Measurements from ENCODE around the gene TSFM. TPM values are rescaled to one million over a fixed set of nuclear protein-coding genes. Genes with fewer than 3 reads are reported as not detected.
A peak's percentile ranks its signal among the peaks of the same experiment; 100 is the strongest.

Gene TSFM
- polyA plus RNA-seq, 3 donors: 4.5 to 22.6 (median 21.8) TPM

DNA sequence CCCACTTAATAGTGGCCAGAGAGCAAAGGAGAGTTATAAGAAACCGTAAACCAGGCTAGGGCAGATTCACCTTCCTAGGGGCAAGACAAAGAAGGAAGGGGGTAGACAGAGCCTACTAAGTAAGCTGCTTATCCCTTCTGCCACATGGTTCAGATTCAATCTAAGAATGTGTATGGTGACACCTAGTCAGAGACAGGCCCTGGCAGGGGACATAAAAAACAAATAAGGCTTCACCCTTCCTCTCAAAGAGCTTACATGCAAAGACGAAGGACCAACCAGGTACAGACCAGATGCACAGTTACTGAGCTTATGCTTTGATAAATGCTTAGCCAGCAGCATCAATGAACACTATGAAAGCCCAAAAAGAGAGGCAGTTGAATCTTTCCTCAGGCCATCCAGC lies 20.1 kb upstream of the TSFM start:
- Mint-ChIP-seq H3K4me3 (no peak overlapping the region), H3K27me3 (ENCODE audit: low read depth in 3 of 3) (peaks cover 45 to 47% (median 46%) of the 10 kb centered on the region in 3 donors), H3K27ac (no peak overlapping the region), H3K9me3 (peaks cover 0 to 18% (median 6%) of the 10 kb centered on the region in 7 donors), H3K36me3 (peaks cover 14% of the 10 kb centered on the region in 2 donors), H3K4me1 (peaks cover 29% of the 10 kb centered on the region)
- H3K4me2 ChIP-seq (replicated peaks; ENCODE audit: extremely low read depth, low read length, poor library complexity, severe bottlenecking): no peak overlapping the region
- H3K79me2 ChIP-seq (ENCODE audit: insufficient read depth, low read length): no peaks in the 10 kb centered on the region
- H2AFZ ChIP-seq (ENCODE audit: insufficient read depth, low read depth, low read length, poor library complexity, severe bottlenecking): no peak overlapping the region
- H4K20me1 ChIP-seq (ENCODE audit: insufficient read depth, low read length): no peaks in the 10 kb centered on the region
- intact Hi-C loops (cut with micrococcal nuclease): no loop called here
- DNase-seq: no peak
- H3K4me3 ChIP-seq (replicated peaks in 1 of 3; ENCODE audit: low read depth in 2 of 3, low read length in 3 of 3): no peak overlapping the region
- H3K9me3 ChIP-seq (replicated peaks in 1 of 2; ENCODE audit: control insufficient read depth in 1 of 2, insufficient read depth in 1 of 2, low read length in 2 of 2): peaks cover 0 to 12% of the 10 kb centered on the region in 2 donors
- no peak overlapping the region for H3K27ac ChIP-seq (ENCODE audit: low read depth in 1 of 2, low read length in 2 of 2)
- WGBS (ENCODE audit: insufficient coverage): 92% methylated on average over 2 of the region's 2 CpGs
- peaks cover 28 to 29% of the 10 kb centered on the region in 2 donors for H3K4me1 ChIP-seq (ENCODE audit: control insufficient read depth in 1 of 2, insufficient read depth in 2 of 2, low read length in 2 of 2)
- TF ChIP-seq CTCF (IDR thresholded peaks at IDR 0.05): no peak
- H3K27me3 ChIP-seq (ENCODE audit: control insufficient read depth in 2 of 2, insufficient read depth in 2 of 2, low read length in 2 of 2): peaks cover 36 to 48% of the 10 kb centered on the region in 2 donors
- no peak overlapping the region for H3K9ac ChIP-seq (ENCODE audit: insufficient read depth, low read length, poor library complexity, severe bottlenecking)
- peaks cover 6 to 14% of the 10 kb centered on the region in 2 donors for H3K36me3 ChIP-seq (replicated peaks in 1 of 2; ENCODE audit: control insufficient read depth in 1 of 2, insufficient read depth in 2 of 2, low read length in 2 of 2)

GRCh38 chr12:57763881-57764661 lies 18.5 kb upstream of the TSFM start:
- H3K27ac ChIP-seq (ENCODE audit: low read depth in 1 of 2, low read length in 2 of 2): no peak overlapping the region
- peaks cover 31% of the 10 kb centered on the region for H3K4me1 Mint-ChIP-seq
- peaks cover 0 to under 1% of the 10 kb centered on the region in 2 donors for H3K36me3 ChIP-seq (replicated peaks in 1 of 2; ENCODE audit: control insufficient read depth in 1 of 2, insufficient read depth in 2 of 2, low read length in 2 of 2)
- WGBS (ENCODE audit: insufficient coverage): 78% methylated on average over 4 of the region's 6 CpGs
- H3K27me3 ChIP-seq (ENCODE audit: control insufficient read depth in 2 of 2, insufficient read depth in 2 of 2, low read length in 2 of 2): peaks cover 37 to 56% of the 10 kb centered on the region in 2 donors
- peak overlapping the region; percentile 81 for H3K4me2 ChIP-seq (replicated peaks; ENCODE audit: extremely low read depth, low read length, poor library complexity, severe bottlenecking)
- no peaks in the 10 kb centered on the region for H4K20me1 ChIP-seq (ENCODE audit: insufficient read depth, low read length)
- TF ChIP-seq CTCF (IDR thresholded peaks at IDR 0.05): no peak
- H3K79me2 ChIP-seq (ENCODE audit: insufficient read depth, low read length): no peaks in the 10 kb centered on the region
- DNase-seq: no peak
- H3K36me3 Mint-ChIP-seq: peaks cover 12 to 18% of the 10 kb centered on the region in 2 donors
- H2AFZ ChIP-seq (ENCODE audit: insufficient read depth, low read depth, low read length, poor library complexity, severe bottlenecking): no peak overlapping the region
- peaks cover 28 to 29% of the 10 kb centered on the region in 2 donors for H3K4me1 ChIP-seq (ENCODE audit: control insufficient read depth in 1 of 2, insufficient read depth in 2 of 2, low read length in 2 of 2)
- H3K27ac Mint-ChIP-seq: peak overlapping the region in 2 of 7 donors; percentile 6 to 12
- no peak overlapping the region for H3K9ac ChIP-seq (ENCODE audit: insufficient read depth, low read length, poor library complexity, severe bottlenecking)
- peak overlapping the region; percentile 3 to 95 for H3K4me3 Mint-ChIP-seq
- H3K27me3 Mint-ChIP-seq (ENCODE audit: low read depth in 3 of 3): peaks cover 51 to 55% (median 52%) of the 10 kb centered on the region in 3 donors
- peak overlapping the region in 1 of 3 experiments; percentile 73 for H3K4me3 ChIP-seq (replicated peaks in 1 of 3; ENCODE audit: low read depth in 2 of 3, low read length in 3 of 3)
- H3K9me3 Mint-ChIP-seq: peaks cover 0 to 18% (median 5%) of the 10 kb centered on the region in 7 donors
- intact Hi-C loops (cut with micrococcal nuclease): no loop called here
- H3K9me3 ChIP-seq (replicated peaks in 1 of 2; ENCODE audit: control insufficient read depth in 1 of 2, insufficient read depth in 1 of 2, low read length in 2 of 2): peaks cover 0 to 13% of the 10 kb centered on the region in 2 donors

Measured in CD14-positive monocyte (primary cell).